ENCODE data around the gene ASH1L. TPM values are rescaled to one million over a fixed set of nuclear protein-coding genes. Genes with fewer than 3 reads are reported as not detected.

The ASH1L gene
- total RNA-seq, 4 donors from 2014 or later = 58.3 to 101 (median 73.8) TPM

- DNase-seq = no peak
- peaks cover 0 to 3% (median 0%) of the 10 kb centered on the region in 4 donors for H3K4me1 ChIP-seq
- H3K4me3 ChIP-seq = no peak overlapping the region
- no peaks in the 10 kb centered on the region for H3K27me3 ChIP-seq
- no peaks in the 10 kb centered on the region for H3K9me3 ChIP-seq
- no peaks in the 10 kb centered on the region for H3K36me3 ChIP-seq
- peak overlapping the region in 1 of 4 donors; percentile 57 for H3K27ac ChIP-seq
- TF ChIP-seq POLR2A (IDR thresholded peaks at IDR 0.05) = no peak
- TF ChIP-seq, protein P1, sequence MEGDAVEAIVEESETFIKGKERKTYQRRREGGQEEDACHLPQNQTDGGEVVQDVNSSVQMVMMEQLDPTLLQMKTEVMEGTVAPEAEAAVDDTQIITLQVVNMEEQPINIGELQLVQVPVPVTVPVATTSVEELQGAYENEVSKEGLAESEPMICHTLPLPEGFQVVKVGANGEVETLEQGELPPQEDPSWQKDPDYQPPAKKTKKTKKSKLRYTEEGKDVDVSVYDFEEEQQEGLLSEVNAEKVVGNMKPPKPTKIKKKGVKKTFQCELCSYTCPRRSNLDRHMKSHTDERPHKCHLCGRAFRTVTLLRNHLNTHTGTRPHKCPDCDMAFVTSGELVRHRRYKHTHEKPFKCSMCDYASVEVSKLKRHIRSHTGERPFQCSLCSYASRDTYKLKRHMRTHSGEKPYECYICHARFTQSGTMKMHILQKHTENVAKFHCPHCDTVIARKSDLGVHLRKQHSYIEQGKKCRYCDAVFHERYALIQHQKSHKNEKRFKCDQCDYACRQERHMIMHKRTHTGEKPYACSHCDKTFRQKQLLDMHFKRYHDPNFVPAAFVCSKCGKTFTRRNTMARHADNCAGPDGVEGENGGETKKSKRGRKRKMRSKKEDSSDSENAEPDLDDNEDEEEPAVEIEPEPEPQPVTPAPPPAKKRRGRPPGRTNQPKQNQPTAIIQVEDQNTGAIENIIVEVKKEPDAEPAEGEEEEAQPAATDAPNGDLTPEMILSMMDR (IDR thresholded peaks at IDR 0.05) = no peak
Observed at GRCh38 chr1:155529929-155530328, 32.7 kb downstream of the ASH1L start.

DNA sequence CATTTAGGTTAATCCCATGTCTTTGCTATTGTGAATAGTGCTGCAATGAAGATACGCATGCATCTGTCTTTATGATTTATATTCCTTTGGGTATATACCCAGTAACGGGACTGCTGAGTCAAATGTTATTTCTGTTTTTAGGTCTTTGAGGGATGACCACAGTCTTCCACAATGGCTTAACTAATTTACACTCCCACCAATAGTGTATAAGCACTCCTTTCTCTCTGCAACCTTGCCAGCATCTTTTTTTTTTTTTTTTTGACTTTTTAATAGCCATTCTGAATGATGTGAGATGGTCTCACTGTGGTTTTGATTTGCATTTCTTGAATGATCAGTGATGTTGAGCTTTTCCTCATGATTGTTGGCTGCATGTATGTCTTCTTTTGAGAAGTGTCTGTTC, 33.5 kb downstream of the ASH1L start:
- TF ChIP-seq, protein P1 (IDR thresholded peaks at IDR 0.05) = no peak
- TF ChIP-seq POLR2A (IDR thresholded peaks at IDR 0.05) = no peak
- H3K4me3 ChIP-seq = no peak overlapping the region
- peaks cover 0 to 5% (median 2%) of the 10 kb centered on the region in 4 donors for H3K4me1 ChIP-seq

DNA sequence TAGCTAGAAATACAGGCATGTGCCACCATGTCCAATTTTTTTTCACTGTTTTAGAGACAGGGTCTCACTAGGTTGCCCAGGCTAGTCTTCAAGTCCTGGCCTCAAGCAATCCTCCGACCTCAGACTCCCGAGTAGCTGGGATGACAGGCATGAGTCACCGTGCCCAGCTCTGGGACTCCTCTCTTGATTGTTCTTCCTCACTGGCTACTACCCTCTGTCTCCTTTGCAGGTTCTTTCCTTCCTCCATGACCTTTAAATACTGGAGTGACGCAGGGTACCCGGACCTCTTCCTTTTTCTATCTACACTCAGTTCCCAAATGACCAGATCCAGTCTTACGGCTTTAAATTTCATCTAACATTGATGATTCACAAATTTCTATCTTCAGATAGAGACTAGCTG, 34.9 kb downstream of the ASH1L start:
- no peaks in the 10 kb centered on the region for H3K36me3 ChIP-seq
- H3K27me3 ChIP-seq = no peaks in the 10 kb centered on the region
- TF ChIP-seq, protein P1 (IDR thresholded peaks at IDR 0.05) = no peak
- no peak for TF ChIP-seq POLR2A (IDR thresholded peaks at IDR 0.05)
- peaks cover 0 to 7% (median 4%) of the 10 kb centered on the region in 4 donors for H3K4me1 ChIP-seq
- no peak overlapping the region for H3K4me3 ChIP-seq
- no peak overlapping the region for H3K27ac ChIP-seq
- DNase-seq = no peak
- H3K9me3 ChIP-seq = no peaks in the 10 kb centered on the region

More for the DNA sequence above, 33.5 kb downstream of the ASH1L start:
- no peak for DNase-seq
- H3K27me3 ChIP-seq = no peaks in the 10 kb centered on the region
- H3K27ac ChIP-seq = peak overlapping the region in 1 of 4 donors; percentile 57
- no peaks in the 10 kb centered on the region for H3K9me3 ChIP-seq
- H3K36me3 ChIP-seq = no peaks in the 10 kb centered on the region

DNA sequence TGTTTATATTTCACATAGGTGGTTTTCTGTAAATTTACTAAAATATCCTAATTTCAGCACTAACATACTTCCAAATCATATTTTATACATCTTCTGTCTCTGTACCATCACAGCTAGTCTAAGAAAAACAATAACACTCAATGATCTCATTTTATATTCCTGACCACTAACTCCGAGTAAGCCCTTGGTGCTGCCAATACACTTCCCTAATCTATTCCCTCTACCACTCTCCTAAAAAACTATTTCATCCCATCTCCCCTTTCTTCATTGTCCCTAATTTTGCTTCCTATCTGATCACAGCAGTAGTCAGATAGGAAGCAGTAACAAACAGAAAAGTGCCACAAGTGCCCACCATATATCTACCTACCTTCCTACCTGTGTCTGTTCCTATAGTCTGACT, 36.2 kb downstream of the ASH1L start:
- TF ChIP-seq POLR2A (IDR thresholded peaks at IDR 0.05) = no peak
- TF ChIP-seq, protein P1 (IDR thresholded peaks at IDR 0.05) = no peak
- no peak overlapping the region for H3K27ac ChIP-seq
- no peak overlapping the region for H3K4me3 ChIP-seq
- no peak for DNase-seq
- H3K4me1 ChIP-seq = peaks cover 0 to 7% (median 4%) of the 10 kb centered on the region in 4 donors
- H3K27me3 ChIP-seq = no peaks in the 10 kb centered on the region
- H3K36me3 ChIP-seq = peaks cover 0 to under 1% (median 0%) of the 10 kb centered on the region in 3 donors
- no peaks in the 10 kb centered on the region for H3K9me3 ChIP-seq

DNA sequence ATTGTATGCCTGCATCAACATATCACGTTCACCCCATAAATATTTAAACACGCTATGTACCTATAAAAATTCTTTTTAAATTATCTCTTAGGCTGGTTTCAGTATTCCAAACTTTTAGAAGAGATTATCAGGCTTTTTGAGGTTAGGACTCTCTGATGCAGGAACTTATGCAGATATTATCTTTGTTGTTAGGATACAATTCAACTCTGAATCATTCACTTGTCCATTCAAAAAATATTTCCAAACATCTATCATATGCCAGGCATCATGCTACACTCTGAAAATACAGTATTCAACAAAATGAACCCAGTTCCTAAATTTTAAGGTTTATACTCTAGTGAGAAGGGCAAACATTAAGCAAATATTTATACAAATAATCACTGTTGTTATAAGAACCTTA, 40.5 kb downstream of the ASH1L start:
- Histone ChIP-seq H3K4me1 (peaks cover 0 to 7% (median 2%) of the 10 kb centered on the region in 4 donors), H3K4me3 (no peak overlapping the region), H3K27me3 (no peaks in the 10 kb centered on the region), H3K9me3 (no peaks in the 10 kb centered on the region), H3K27ac (no peak overlapping the region), H3K36me3 (peaks cover 0 to 23% (median 0%) of the 10 kb centered on the region in 3 donors)
- TF ChIP-seq POLR2A (IDR thresholded peaks at IDR 0.05) = no peak
- TF ChIP-seq, protein P1 (IDR thresholded peaks at IDR 0.05) = no peak
- no peak for DNase-seq

GRCh38 chr1:155518484-155518883, 44.1 kb downstream of the ASH1L start:
- Histone ChIP-seq H3K27ac (no peak overlapping the region), H3K27me3 (no peaks in the 10 kb centered on the region), H3K9me3 (no peaks in the 10 kb centered on the region), H3K4me3 (no peak overlapping the region), H3K36me3 (peaks cover 0 to 23% (median 0%) of the 10 kb centered on the region in 3 donors), H3K4me1 (peaks cover 0 to 4% (median 0%) of the 10 kb centered on the region in 4 donors)
- TF ChIP-seq, protein P1 (IDR thresholded peaks at IDR 0.05) = no peak
- no peak for TF ChIP-seq POLR2A (IDR thresholded peaks at IDR 0.05)
- no peak for DNase-seq

All from Peyer's patch (tissue), 4 donors.